Activated T-cell treated with anti-CD3 and anti-CD28 coated beads for 4 hours (primary cell): Measurements from ENCODE around the gene AXIN1.
"Not testable (repeated sequence)": the region's sequence is repeated elsewhere in the genome, so short reads cannot be mapped to it uniquely, and the experiment has no call there.

Source experiments
- DNase-seq: peaks from one replicate; pipeline ENCODE4 v3.0.0-alpha.2; 2020

The AXIN1 gene

DNA sequence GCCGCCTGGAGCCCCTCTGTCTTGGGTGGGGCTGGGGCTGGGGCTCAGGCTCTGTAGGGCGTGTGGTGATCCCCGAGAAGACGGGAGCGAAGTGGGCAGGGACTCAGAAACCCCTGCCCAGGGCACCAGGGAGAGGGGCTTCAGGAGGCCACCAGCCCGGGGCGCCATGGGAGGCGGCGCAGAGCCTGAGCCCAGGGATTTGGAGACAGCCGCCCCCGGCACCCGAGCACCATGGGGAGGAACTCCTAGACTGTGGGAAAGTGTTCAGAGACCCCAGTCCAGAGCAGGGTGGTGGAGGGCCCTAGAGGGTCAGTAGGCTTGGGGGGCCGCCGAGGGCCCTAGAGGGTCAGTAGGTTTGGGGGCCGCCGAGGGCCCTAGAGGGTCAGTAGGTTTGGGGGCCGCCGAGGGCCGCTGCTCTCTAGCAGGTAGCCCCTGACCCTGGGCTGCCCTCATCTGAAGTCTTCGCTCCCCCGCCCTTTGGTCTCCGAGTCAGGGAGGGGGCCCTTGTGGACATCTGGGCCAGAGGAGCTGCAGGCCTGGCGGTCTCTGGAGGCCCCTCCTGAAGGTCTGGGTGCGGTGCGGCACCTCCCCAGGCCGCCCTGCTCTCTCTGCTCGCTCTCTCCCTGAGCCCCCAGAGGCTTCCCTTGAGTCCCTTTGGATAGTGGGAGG is 71.4 kb downstream of the AXIN1 start:
- no peak for DNase-seq

DNA sequence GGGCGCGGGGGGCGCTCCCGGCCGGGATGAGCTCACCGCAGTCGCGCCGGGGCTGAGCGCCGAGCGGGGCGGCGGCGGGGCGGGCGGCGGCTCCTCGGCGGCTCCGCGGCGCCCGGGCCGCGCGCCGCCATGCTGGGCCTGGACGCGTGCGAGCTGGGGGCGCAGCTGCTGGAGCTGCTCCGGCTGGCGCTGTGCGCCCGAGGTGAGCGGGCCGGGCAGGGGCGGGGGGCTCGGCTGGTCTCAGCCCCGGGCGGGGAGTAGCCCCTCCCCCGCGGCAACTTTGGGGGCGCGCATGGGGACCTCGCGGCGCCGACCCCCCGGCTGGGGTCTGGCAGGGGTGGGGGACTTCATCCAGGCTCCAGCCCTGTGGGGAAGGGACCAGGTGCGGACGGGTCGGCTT is 72.0 kb downstream of the AXIN1 start, which contains the start of gene ARHGDIG:
ARHGDIG (plus strand) TSS at position 40 of the 400 bp plus-strand sequence; CDS start at position 130, 90 bp downstream.
- DNase-seq = no peak

DNA sequence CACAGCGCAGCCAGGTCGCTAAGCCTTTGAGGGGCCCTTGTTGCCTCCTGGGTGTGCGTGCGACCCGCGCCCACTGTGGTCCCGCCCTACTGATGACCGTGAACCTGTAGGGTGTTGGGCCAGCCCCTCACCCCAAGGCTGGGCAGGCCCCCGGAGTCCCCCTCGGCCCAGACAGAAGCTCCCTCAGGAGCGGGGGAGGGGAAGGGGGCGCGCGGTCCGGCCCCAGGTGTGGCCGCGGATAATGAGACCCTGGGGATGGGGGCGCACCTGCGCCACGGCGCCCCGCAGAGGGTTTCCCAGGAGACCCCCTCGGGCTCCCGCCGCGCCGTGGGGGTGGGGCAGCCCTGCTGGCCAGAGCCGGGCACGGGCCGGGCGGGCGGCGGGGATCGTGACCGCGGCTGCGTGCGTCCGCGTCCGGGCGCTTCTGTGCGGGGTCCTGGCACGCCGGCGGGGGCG is 72.5 kb downstream of the AXIN1 start:
- no peak for DNase-seq

DNA sequence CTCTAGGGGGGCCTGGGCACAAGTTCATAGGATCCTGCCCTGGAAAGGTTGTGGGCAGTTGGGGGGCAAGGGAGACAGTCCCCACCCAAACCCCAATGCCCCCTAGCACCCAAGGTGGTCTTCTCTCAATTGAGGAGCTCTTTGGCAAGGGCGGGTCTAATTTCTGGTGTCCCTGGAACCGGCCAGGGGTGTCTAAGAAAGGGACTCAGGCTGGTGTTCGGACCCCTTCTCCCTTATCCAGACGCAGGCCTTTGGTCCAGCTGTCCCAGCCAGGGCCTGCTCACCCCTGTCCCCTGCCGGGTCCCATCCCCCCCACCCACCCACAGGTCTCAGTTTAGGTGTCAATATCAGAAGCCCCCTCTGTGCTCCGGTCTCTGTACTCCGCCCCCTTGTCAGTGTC is 73.0 kb downstream of the AXIN1 start:
- no peak for DNase-seq

DNA sequence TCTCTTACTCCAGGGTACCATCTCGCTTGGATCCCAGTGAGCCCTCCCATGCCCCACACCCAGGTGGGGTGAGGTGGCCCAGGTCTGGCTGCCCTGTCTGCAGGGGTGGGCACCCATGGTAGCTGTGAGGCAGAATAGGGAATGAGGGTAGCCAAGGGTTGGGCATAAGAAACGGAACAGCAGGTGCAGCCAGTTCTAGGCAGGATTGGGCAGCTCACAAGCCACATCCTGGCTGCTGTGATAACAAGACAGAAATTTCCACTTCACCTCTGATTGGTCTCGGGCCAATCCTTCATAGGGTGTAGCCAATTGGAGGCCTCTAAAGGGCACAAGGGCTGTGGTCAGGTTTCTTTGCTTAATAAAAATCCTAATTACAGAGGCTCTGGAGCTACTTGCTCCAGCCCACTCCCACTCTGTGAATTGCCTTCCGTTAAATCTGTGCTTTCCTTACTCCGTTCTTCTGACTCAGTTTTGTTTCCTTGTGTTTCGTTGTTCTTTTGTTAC is 73.6 kb downstream of the AXIN1 start:
- no peak for DNase-seq

DNA sequence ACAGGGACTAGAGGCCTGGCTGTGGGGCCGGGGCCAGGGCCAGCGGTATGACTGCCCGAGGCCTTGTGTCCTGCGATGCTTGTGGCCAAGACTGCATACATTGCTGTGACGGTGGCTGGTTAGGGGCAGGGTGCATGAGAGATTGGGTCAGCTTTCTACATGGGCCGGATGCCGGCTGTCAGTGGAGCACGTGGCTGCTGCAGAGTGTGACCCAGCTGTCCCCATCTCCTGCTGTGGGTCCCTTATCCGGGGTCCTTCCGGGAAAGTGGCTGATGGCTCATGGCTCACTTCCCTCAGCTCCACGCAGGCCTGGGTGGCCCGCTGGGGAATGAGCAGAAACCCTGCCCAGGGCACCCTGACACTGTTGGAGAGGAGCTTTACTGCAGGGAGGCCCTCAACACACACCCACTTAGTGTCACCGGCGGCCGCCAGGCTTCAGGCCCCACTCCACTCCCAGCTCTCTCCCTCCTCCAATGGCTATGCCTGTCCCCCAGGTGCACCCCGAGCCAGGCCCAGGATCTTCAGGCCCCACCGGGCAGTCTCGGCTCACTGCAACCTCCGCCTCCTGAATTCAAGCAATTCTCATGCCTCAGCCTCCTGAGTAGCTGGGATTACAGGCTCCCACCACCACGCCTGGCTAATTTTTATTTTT is 76.0 kb downstream of the AXIN1 start:
- no peak for DNase-seq

GRCh38 chr16:275786-276232 is 76.7 kb downstream of the AXIN1 start, which contains the start of gene RGS11:
Gene RGS11 (minus strand): TSS chr16:275944. CDS start chr16:275911, 33 bp downstream.
- no peak for DNase-seq

DNA sequence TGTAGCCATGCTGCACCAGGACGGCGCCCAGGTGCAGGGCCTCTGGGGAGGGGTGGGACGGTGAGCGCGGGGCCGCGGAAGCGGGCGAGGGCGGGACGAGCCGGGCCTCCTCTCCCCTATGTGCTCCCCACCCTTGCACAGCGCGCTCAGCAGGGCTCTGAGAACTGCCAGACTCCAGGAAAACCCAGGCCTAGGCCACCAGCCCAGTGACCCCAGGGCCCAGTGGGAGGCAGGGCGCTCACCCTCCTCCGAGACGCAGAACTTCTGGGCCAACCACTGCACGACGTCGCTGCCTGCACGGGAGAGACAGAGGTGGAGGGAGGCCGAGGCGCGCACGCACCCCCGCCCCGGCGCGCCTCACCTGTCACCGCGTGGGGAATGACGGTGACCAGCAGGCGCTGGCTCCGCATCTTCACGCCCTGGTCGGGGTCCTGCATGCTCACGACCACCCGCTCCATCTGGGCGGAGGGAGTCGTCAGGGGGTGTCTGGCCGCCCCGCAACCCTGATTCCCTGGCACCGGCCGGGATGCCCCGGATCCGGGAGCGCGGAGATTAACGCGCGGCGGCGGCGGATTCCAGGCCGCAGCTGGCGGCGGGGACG is 77.4 kb downstream of the AXIN1 start:
- DNase-seq = no peak

DNA sequence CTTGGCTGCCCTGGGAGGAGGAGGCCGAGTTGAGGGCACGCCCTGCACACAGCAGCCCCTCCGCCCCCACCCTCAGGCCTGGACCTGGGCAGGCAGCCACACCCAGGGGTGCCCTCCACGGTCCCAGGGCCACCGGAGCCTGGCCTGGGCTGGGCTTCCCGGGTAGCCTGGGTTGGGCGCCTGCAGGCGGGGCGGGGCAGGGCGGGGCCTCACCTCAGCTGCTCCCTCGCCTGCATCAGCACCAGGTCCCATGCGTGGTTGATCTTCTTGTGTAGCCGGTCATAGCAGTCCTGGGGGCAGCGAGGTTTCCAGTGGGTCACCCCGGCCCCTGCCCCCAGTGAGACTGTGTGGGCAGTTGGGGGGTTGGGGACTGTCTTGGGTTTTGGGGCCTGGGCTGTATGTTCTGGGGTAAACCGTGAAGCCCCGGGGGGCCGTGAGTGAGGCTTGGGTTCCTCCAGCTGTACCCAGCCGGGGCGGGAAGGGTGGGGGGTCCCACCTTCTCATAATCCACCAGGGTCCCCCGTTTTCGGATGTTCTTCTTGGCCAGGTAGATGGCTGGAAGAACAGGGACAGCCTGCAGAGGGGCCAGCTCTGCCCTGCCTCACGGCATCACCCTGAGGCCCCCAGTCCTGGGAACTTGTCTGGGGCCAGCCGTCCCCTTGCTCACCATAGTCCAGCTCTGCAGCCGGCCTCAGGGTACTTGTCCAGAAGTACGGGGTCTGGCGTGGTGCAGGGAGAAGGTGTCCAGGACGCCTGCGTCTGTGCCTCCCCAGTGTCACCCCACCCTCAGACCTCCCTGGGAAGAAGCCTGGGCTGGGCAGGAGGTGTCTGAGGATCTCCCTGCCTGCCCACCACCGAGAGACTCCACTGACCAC is 78.7 kb downstream of the AXIN1 start:
- DNase-seq = no peak

DNA sequence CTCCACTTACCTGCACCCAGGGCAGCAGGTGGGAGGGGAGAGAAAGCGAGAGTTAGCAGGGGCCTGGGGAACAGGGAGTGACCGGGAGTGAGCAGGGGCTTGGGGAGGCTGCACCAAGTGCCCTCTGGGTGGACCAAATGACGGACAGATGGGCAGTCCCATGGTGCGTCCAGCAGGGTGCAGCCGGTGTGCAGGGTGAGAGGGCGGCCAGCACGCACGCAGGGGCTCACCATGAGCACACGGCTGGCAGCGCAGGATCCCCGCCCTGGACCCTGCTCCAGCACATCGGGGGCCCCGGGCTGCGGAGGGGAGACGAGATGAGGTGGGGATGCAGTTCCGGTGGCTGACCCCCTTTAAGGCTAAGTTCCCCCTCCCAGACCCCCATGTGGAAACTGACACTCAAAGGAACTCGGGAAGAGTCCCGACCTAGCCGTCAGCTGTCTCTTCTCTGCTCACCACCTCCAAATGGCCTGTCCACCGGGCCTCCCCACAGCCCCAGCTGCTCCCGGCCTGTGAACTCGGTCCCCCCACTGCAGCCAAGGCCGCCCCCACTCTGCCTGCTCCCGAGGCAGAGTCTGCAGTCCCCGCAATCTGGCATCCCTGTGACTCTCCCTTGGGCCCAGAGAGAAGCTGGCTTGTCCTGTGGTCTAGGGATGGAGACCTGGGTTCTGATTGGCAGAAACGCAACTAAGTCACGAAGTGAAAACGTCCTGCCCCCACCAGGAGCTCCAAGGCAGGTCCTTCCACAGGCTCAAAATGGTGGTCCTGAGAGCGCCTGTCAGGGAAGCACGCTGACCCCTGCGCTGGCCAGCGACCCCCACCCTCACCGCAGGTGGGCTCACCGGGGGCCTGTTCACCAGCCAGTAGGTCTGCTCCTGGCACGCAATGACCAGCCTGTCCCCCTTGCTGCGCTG is 79.6 kb downstream of the AXIN1 start:
- no peak for DNase-seq

- no peak for DNase-seq
Measured at GRCh38 chr16:270381-271255, 81.9 kb downstream of the AXIN1 start.

DNA sequence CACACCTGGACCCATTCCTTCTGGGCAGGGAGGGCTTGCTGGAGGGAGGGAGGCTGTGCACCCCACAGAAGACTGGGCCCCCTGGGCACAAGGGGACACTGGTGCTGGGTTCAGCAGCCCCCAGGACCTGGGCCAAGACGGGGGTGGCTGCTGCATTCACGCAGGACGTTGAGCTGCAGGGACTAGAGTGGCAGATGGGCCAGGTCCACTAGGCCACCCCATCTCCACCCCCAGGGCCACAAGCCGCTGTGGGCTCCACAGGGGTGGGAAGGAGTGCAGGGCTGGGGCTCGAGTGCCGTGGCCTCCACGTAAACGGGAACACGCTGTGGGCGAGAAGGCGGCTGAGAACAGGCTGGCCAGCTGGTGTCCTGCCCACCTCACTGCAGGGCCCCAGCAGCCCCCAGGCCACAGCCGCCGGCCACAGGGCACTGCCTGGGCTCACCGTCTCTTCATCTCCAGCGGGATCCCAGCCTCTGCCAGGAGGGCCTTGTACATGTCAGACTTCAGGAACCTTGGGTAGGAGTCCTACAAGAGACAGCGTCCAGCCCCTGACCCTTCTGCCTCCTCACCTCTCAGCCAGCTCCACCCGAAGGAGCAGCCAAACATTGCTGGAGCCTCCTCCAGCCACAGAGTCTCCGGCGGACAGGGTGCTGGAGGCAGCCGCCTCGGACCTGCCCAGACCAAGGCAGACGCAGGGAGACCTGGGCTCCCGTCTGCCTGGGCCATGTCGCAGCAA is 83.3 kb downstream of the AXIN1 start:
- no peak for DNase-seq

GRCh38 chr16:268141-269053 is 84.1 kb downstream of the AXIN1 start:
- no peak for DNase-seq

- DNase-seq = not testable (repeated sequence)
Measured at GRCh38 chr16:267562-267961, 85.0 kb downstream of the AXIN1 start.

- no peak for DNase-seq
Measured at GRCh38 chr16:266258-267164, 86.0 kb downstream of the AXIN1 start.

GRCh38 chr16:265711-266110 is 86.8 kb downstream of the AXIN1 start:
- no peak for DNase-seq

DNA sequence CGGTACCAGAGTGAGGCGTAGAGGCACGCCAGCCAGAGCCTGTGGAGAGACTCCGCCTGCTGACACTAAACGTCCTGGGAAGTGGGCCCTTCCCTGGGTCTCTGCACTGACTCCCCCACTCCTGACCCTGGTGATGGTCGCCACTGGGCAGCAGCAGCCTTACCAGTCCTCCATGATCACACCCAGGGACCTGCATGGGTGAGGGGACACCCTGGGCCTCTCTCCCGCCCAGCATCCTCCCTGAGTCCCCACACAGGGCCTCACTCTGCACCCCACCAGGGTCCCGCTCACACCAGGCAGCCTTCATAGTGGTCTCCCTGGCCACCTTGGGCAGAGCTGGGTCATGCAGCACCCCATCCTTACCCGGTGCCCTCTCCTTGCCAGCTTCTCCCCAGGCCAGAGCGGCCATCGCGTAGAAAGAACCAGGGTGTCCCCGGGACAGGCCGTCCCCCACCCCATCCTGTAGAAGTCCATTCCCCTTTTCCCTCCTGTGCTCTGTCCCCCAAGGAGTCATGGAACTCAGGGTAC is 87.5 kb downstream of the AXIN1 start:
- DNase-seq = no peak
